ENCODE results near the gene IL20RB. TPM values are rescaled to one million over a fixed set of nuclear protein-coding genes. Genes with fewer than 3 reads are reported as not detected.
A peak's percentile ranks its signal among the peaks of the same experiment; 100 is the strongest.

The IL20RB gene
- total RNA-seq, 4 donors from 2014 or later = 0.27 to 1.8 (median 1.7) TPM; not detected in 1

- in situ Hi-C loops (cut with MboI; ENCODE audit: low pct_ligation_motif_present in 1 of 4, low pct_unique_long_range_greater_than_20kb in 1 of 4, low sequenced_read_pairs in 3 of 4) = loop anchor here in 1 of 4 donors (25.0 kb wide), 1 partner anchor 126 kb away; the partner anchor contains the start of gene NCK1
- no peaks in the 10 kb centered on the region for H3K27me3 ChIP-seq
- intact Hi-C loops (cut with DNase I; ENCODE audit: low total_unique reads) = no loop called here
- 80 to 89% methylated on average over 1 to 2 of the region's 2 CpGs for WGBS, 2 donors (ENCODE audit: low coverage in 1 of 2)
- no peak for DNase-seq
- no peaks in the 10 kb centered on the region for H3K9me3 ChIP-seq
- TF ChIP-seq POLR2AphosphoS5 (IDR thresholded peaks at IDR 0.05) (no peak), POLR2A (IDR thresholded peaks at IDR 0.05) (no peak), EP300 (IDR thresholded peaks at IDR 0.05; ENCODE audit: low read depth) (no peak)
- TF ChIP-seq, protein P1, sequence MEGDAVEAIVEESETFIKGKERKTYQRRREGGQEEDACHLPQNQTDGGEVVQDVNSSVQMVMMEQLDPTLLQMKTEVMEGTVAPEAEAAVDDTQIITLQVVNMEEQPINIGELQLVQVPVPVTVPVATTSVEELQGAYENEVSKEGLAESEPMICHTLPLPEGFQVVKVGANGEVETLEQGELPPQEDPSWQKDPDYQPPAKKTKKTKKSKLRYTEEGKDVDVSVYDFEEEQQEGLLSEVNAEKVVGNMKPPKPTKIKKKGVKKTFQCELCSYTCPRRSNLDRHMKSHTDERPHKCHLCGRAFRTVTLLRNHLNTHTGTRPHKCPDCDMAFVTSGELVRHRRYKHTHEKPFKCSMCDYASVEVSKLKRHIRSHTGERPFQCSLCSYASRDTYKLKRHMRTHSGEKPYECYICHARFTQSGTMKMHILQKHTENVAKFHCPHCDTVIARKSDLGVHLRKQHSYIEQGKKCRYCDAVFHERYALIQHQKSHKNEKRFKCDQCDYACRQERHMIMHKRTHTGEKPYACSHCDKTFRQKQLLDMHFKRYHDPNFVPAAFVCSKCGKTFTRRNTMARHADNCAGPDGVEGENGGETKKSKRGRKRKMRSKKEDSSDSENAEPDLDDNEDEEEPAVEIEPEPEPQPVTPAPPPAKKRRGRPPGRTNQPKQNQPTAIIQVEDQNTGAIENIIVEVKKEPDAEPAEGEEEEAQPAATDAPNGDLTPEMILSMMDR (IDR thresholded peaks at IDR 0.05) = no peak
- no peak overlapping the region for H3K27ac ChIP-seq
- H3K4me3 ChIP-seq = no peak overlapping the region
- no peaks in the 10 kb centered on the region for H3K36me3 ChIP-seq
- peaks cover 0 to 23% (median 11%) of the 10 kb centered on the region in 4 donors for H3K4me1 ChIP-seq
Observed at GRCh38 chr3:136988651-136989050, 30.9 kb downstream of the IL20RB start.

GRCh38 chr3:136989781-136990524 is 32.2 kb downstream of the IL20RB start:
- intact Hi-C loops (cut with DNase I; ENCODE audit: low total_unique reads) (no loop called here), in situ Hi-C loops (cut with MboI; ENCODE audit: low pct_ligation_motif_present in 1 of 4, low pct_unique_long_range_greater_than_20kb in 1 of 4, low sequenced_read_pairs in 3 of 4) (loop anchor here in 1 of 4 donors (25.0 kb wide), 1 partner anchor 128 kb away; the partner anchor contains the start of gene NCK1)
- H3K36me3 ChIP-seq = no peaks in the 10 kb centered on the region
- no peaks in the 10 kb centered on the region for H3K27me3 ChIP-seq
- no peaks in the 10 kb centered on the region for H3K9me3 ChIP-seq
- no peak overlapping the region for H3K4me3 ChIP-seq
- no peak for TF ChIP-seq POLR2A (IDR thresholded peaks at IDR 0.05)
- TF ChIP-seq, protein P1 (IDR thresholded peaks at IDR 0.05) = no peak
- no peak for TF ChIP-seq EP300 (IDR thresholded peaks at IDR 0.05; ENCODE audit: low read depth)
- TF ChIP-seq POLR2AphosphoS5 (IDR thresholded peaks at IDR 0.05) = no peak
- H3K27ac ChIP-seq = no peak overlapping the region
- peaks cover 6 to 22% (median 12%) of the 10 kb centered on the region in 4 donors for H3K4me1 ChIP-seq
- peak; percentile 35 for DNase-seq
- WGBS, 2 donors (ENCODE audit: low coverage in 1 of 2) = 69% methylated on average over 4 of the region's 4 CpGs; no CpG with 5 or more reads in 1 of the 2 donors

DNA sequence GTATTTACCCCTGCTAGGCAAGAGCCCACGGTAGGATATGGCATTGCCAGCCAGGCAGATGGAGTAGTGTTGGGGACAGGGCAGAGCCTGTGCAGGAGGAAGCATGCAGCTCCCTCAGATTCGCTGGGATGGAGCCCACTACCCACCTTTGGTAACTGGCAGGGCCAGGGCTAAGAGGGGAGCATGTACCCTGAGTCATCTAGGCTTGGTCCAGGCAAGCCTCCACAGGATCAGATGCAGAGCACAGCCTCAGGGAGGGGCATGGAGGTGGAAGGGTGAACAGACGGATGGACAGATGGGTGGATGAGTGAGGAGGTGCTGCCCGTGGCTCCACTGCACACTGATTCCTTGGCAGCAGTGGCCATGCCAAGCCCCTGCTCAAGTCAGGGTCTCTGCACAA is 33.0 kb downstream of the IL20RB start:
- intact Hi-C loops (cut with DNase I; ENCODE audit: low total_unique reads) (no loop called here), in situ Hi-C loops (cut with MboI; ENCODE audit: low pct_ligation_motif_present in 1 of 4, low pct_unique_long_range_greater_than_20kb in 1 of 4, low sequenced_read_pairs in 3 of 4) (loop anchor here in 1 of 4 donors (25.0 kb wide), 1 partner anchor 129 kb away; the partner anchor contains the start of gene NCK1)
- H3K36me3 ChIP-seq = no peaks in the 10 kb centered on the region
- no peak overlapping the region for H3K27ac ChIP-seq
- TF ChIP-seq POLR2A (IDR thresholded peaks at IDR 0.05) = no peak
- no peak for DNase-seq
- peaks cover 12 to 23% (median 17%) of the 10 kb centered on the region in 4 donors for H3K4me1 ChIP-seq
- H3K27me3 ChIP-seq = no peaks in the 10 kb centered on the region
- H3K4me3 ChIP-seq = no peak overlapping the region
- WGBS, 2 donors (ENCODE audit: low coverage in 1 of 2) = 83 to 96% methylated on average over 1 to 4 of the region's 4 CpGs
- no peaks in the 10 kb centered on the region for H3K9me3 ChIP-seq

DNA sequence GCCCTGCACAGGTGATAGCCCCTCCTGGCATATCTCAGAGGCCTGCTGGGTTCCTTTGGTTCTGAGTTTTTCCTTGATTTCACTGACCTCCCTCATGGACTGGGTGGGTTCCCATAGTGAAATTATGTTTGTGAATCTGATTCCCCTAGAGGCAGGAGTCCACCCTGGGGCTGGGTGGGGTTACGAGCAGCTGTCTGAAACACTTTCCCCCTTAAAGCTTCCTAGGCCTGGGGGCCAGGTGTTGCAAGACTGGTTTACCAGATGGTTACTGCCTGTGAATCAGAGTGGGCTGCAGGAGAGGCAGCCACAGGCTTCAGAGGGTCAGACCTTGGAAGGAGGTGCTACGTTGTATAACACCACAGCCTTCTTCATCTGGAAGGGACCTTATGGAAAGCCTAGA is 34.3 kb downstream of the IL20RB start:
- H3K27ac ChIP-seq = no peak overlapping the region
- no peaks in the 10 kb centered on the region for H3K27me3 ChIP-seq
- WGBS, 2 donors (ENCODE audit: low coverage in 1 of 2) = 94% methylated on average over 2 of the region's 2 CpGs; no CpG with 5 or more reads in 1 of the 2 donors
- intact Hi-C loops (cut with DNase I; ENCODE audit: low total_unique reads) (no loop called here), in situ Hi-C loops (cut with MboI; ENCODE audit: low pct_ligation_motif_present in 1 of 4, low pct_unique_long_range_greater_than_20kb in 1 of 4, low sequenced_read_pairs in 3 of 4) (loop anchor here in 1 of 4 donors (25.0 kb wide), 1 partner anchor 130 kb away; the partner anchor contains the start of gene NCK1)
- no peaks in the 10 kb centered on the region for H3K9me3 ChIP-seq
- H3K4me3 ChIP-seq = no peak overlapping the region
- H3K4me1 ChIP-seq = peaks cover 12 to 30% (median 20%) of the 10 kb centered on the region in 4 donors
- TF ChIP-seq POLR2AphosphoS5 (IDR thresholded peaks at IDR 0.05) (no peak), POLR2A (IDR thresholded peaks at IDR 0.05) (no peak), EP300 (IDR thresholded peaks at IDR 0.05; ENCODE audit: low read depth) (no peak)
- TF ChIP-seq, protein P1 (IDR thresholded peaks at IDR 0.05) = no peak
- H3K36me3 ChIP-seq = no peaks in the 10 kb centered on the region
- no peak for DNase-seq

Data from transverse colon (tissue), 4 donors.